Limb (tissue), 2 donors: ENCODE results near the gene MALAT1.
A peak's percentile ranks its signal among the peaks of the same experiment; 100 is the strongest.
"Not testable (repeated sequence)": the region's sequence is repeated elsewhere in the genome, so short reads cannot be mapped to it uniquely, and the experiment has no call there.

Source experiments
- DNase-seq, 2 donors: peaks; one replicate each; pipeline ENCODE4 v3.0.0-alpha.2; 2016; ENCODE audit errors: extremely low spot score in 2 of 2

The MALAT1 gene

GRCh38 chr11:65498042-65498726 is 661 bp upstream of the MALAT1 start:
- peak in 1 of 2 donors; percentile 77 for DNase-seq

GRCh38 chr11:65498727-65498976 is 193 bp upstream of the MALAT1 start:
- no peak for DNase-seq

- no peak for DNase-seq
These were observed 1.0 kb downstream of the MALAT1 start for GRCh38 chr11:65499713-65500386.

DNA sequence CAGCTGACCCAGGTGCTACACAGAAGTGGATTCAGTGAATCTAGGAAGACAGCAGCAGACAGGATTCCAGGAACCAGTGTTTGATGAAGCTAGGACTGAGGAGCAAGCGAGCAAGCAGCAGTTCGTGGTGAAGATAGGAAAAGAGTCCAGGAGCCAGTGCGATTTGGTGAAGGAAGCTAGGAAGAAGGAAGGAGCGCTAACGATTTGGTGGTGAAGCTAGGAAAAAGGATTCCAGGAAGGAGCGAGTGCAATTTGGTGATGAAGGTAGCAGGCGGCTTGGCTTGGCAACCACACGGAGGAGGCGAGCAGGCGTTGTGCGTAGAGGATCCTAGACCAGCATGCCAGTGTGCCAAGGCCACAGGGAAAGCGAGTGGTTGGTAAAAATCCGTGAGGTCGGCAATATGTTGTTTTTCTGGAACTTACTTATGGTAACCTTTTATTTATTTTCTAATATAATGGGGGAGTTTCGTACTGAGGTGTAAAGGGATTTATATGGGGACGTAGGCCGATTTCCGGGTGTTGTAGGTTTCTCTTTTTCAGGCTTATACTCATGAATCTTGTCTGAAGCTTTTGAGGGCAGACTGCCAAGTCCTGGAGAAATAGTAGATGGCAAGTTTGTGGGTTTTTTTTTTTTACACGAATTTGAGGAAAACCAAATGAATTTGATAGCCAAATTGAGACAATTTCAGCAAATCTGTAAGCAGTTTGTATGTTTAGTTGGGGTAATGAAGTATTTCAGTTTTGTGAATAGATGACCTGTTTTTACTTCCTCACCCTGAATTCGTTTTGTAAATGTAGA is 1.7 kb downstream of the MALAT1 start:
- DNase-seq: peak in 1 of 2 donors; percentile 67

- DNase-seq: no peak
These were observed 2.3 kb downstream of the MALAT1 start for GRCh38 chr11:65501186-65501471.

DNA sequence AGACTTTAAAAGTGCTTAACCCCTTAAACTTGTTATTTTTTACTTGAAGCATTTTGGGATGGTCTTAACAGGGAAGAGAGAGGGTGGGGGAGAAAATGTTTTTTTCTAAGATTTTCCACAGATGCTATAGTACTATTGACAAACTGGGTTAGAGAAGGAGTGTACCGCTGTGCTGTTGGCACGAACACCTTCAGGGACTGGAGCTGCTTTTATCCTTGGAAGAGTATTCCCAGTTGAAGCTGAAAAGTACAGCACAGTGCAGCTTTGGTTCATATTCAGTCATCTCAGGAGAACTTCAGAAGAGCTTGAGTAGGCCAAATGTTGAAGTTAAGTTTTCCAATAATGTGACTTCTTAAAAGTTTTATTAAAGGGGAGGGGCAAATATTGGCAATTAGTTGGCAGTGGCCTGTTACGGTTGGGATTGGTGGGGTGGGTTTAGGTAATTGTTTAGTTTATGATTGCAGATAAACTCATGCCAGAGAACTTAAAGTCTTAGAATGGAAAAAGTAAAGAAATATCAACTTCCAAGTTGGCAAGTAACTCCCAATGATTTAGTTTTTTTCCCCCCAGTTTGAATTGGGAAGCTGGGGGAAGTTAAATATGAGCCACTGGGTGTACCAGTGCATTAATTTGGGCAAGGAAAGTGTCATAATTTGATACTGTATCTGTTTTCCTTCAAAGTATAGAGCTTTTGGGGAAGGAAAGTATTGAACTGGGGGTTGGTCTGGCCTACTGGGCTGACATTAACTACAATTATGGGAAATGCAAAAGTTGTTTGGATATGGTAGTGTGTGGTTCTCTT is 2.8 kb downstream of the MALAT1 start:
- no peak for DNase-seq

DNA sequence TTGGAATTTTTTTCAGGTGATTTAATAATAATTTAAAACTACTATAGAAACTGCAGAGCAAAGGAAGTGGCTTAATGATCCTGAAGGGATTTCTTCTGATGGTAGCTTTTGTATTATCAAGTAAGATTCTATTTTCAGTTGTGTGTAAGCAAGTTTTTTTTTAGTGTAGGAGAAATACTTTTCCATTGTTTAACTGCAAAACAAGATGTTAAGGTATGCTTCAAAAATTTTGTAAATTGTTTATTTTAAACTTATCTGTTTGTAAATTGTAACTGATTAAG is 3.4 kb downstream of the MALAT1 start:
- no peak for DNase-seq

DNA sequence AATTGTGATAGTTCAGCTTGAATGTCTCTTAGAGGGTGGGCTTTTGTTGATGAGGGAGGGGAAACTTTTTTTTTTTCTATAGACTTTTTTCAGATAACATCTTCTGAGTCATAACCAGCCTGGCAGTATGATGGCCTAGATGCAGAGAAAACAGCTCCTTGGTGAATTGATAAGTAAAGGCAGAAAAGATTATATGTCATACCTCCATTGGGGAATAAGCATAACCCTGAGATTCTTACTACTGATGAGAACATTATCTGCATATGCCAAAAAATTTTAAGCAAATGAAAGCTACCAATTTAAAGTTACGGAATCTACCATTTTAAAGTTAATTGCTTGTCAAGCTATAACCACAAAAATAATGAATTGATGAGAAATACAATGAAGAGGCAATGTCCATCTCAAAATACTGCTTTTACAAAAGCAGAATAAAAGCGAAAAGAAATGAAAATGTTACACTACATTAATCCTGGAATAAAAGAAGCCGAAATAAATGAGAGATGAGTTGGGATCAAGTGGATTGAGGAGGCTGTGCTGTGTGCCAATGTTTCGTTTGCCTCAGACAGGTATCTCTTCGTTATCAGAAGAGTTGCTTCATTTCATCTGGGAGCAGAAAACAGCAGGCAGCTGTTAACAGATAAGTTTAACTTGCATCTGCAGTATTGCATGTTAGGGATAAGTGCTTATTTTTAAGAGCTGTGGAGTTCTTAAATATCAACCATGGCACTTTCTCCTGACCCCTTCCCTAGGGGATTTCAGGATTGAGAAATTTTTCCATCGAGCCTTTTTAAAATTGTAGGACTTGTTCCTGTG is 3.9 kb downstream of the MALAT1 start:
- DNase-seq: no peak

- no peak for DNase-seq
These were observed 4.6 kb downstream of the MALAT1 start for GRCh38 chr11:65503368-65503948.

GRCh38 chr11:65503949-65504673 is 5.3 kb downstream of the MALAT1 start:
- peak in 1 of 2 donors; percentile 39 for DNase-seq

GRCh38 chr11:65504674-65505465 is 6.0 kb downstream of the MALAT1 start:
- no peak for DNase-seq

DNA sequence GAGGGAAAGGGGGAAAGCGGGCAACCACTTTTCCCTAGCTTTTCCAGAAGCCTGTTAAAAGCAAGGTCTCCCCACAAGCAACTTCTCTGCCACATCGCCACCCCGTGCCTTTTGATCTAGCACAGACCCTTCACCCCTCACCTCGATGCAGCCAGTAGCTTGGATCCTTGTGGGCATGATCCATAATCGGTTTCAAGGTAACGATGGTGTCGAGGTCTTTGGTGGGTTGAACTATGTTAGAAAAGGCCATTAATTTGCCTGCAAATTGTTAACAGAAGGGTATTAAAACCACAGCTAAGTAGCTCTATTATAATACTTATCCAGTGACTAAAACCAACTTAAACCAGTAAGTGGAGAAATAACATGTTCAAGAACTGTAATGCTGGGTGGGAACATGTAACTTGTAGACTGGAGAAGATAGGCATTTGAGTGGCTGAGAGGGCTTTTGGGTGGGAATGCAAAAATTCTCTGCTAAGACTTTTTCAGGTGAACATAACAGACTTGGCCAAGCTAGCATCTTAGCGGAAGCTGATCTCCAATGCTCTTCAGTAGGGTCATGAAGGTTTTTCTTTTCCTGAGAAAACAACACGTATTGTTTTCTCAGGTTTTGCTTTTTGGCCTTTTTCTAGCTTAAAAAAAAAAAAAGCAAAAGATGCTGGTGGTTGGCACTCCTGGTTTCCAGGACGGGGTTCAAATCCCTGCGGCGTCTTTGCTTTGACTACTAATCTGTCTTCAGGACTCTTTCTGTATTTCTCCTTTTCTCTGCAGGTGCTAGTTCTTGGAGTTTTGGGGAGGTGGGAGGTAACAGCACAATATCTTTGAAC is 6.8 kb downstream of the MALAT1 start:
- DNase-seq: no peak

DNA sequence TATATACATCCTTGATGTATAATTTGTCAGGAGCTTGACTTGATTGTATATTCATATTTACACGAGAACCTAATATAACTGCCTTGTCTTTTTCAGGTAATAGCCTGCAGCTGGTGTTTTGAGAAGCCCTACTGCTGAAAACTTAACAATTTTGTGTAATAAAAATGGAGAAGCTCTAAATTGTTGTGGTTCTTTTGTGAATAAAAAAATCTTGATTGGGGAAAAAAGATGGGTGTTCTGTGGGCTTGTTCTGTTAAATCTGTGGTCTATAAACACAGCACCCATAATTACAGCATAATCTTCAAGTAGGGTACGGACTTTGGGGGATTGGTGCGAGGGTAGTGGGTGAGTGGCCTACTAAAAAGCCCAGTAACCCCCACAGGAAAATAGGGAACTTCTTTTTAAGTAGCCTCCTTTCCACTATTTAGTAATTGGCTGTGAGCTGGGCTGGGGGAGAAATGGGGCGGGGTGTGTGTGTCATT is 7.5 kb downstream of the MALAT1 start:
- DNase-seq: no peak

- peak; percentile 55 to 78 for DNase-seq
These were observed 8.1 kb downstream of the MALAT1 start for GRCh38 chr11:65506772-65507505.

GRCh38 chr11:65512311-65512710 is 13.5 kb downstream of the MALAT1 start:
- not testable (repeated sequence) for DNase-seq

DNA sequence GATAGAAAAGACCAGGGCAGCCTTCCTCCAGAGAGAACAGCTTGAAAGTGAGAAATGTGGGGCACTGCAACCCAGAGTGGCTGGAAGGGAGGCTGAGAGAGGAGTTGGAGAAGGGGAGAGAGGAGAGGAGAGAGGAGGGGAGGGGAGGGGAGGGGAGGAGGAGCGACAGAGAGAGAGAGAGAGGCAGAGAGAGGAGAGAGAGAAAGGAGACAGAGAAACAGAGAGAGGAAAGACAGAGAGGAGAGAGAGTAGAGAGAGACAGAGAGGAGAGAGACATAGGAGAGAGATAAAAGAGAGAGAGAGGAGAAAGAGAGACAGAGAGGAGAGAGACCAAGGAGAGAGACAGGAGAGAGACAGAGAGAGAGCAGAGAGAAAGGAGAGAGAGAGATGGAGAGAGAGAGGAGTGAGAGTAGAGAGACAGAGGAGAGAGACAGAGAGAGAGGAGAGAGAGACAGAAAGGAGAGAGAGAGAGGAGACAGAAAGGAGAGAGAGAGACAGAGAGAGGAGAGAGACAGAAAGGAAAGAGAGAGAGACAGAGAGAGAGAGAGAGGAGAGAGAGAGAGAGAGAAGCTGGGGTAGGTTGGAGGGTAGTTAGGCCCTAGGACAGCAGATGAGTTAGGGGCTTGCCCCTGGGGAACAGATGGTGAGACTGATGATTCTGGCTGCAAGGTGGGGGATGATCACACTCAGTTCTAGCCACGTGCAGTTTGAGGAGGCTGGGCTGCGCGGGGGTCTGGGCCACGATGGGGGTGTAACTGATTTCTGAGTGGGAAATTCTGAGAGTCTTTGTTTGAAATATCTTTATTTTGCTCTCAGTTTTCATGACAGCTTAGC is 17.5 kb downstream of the MALAT1 start:
- DNase-seq: no peak
